GM12873 (cell line): ENCODE measurements around the gene ITPR2.

Experiments
- CTCF ChIP-seq: IDR thresholded peaks from 2 replicates; pipeline ENCODE4 v1.5.1; 2012; ENCODE audit warnings: low read depth, mild to moderate bottlenecking, moderate library complexity, low read length, control low read depth; ENCODE audit not compliant: insufficient read depth; ENCODE audit errors: missing control alignments

ITPR2 gene

GRCh38 chr12:26441434-26441833 lies 391.6 kb downstream of the ITPR2 start:
- no peak for TF ChIP-seq CTCF

DNA sequence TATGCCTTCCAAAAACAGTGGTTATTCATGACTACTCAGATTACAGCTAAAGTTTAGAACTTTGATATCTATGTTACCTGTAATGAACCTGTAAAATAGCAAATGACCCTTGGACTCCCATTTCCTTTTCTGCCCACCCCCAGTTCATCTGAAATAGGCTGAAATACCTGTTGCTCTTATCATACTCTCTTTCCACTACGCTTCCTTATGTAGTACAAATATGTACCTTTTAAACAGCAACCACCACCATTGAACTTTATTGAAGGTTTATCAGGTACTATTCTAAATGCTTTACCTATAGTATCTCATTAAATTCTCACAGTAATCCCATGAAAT lies 398.0 kb downstream of the ITPR2 start:
- no peak for TF ChIP-seq CTCF

GRCh38 chr12:26434299-26435068 lies 398.5 kb downstream of the ITPR2 start:
- peak; percentile 77 for TF ChIP-seq CTCF

DNA sequence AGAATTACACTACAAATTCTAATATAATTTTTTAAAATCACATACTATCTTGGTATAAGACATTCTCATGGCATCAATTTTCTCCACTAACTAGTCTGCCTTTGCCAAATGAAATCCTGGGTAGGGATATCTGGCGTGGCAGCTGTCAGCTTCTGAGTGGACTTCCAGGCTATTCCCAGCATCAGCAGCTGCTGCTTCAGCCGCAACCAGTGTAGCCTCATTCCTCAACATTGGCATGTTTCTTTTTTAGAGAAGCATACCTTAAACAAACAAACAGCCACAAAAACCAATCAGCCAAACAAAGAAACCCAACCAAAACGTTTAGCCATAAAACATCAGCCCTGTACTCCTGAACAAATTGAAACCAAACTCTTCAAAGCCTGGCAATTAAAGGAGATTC lies 401.8 kb downstream of the ITPR2 start:
- TF ChIP-seq CTCF = no peak

- TF ChIP-seq CTCF = no peak
Measured at GRCh38 chr12:26429070-26429691, 403.8 kb downstream of the ITPR2 start.

- TF ChIP-seq CTCF = no peak
Measured at GRCh38 chr12:26428420-26428819, 404.6 kb downstream of the ITPR2 start.

DNA sequence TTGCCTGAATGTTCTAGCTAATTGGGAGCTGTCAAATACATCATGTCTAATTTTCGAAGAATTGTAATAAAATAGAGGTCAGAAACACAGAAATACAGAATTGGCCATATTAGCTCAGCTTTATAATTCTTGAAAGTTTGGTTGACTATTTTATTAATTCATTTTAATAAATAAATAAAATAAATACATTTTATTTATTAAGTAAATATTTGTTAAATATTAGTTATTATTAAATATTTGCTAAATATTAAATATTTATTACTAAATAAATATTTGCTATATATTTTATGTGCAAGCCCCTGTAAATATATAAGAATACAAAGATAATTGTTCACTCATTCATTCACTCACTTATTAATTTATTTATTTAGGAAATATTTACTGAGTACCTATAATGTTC lies 406.3 kb downstream of the ITPR2 start:
- TF ChIP-seq CTCF = no peak
